Smooth muscle cell (in vitro differentiated cells): Measurements from ENCODE around the gene USP6NL. TPM values are rescaled to one million over a fixed set of nuclear protein-coding genes. Genes with fewer than 3 reads are reported as not detected.

Source experiments
- DNase-seq: peaks from one replicate; lab custom pipeline; 2025; ENCODE audit not compliant: unreplicated experiment; lab: John Stamatoyannopoulos, UW
- H2AFZ ChIP-seq: fragments of 200-600 bp; sonication (generic); 2 replicates; pipeline ENCODE4 v1.6.0; 2016; ENCODE audit warnings: antibody characterized with exemption, low read depth, mild to moderate bottlenecking
- H3F3A ChIP-seq: fragments of 200-600 bp; sonication (generic); 2 replicates; pipeline ENCODE4 v1.6.0; 2017; ENCODE audit warnings: antibody characterized with exemption, low read depth
- H3K27ac ChIP-seq: fragments of 200-600 bp; sonication (generic); 2 replicates; pipeline ENCODE4 v1.5.1; 2016; ENCODE audit warnings: low read depth, mild to moderate bottlenecking
- H3K27me3 ChIP-seq: fragments of 200-600 bp; sonication (generic); 2 replicates; pipeline ENCODE4 v1.6.1; 2016; ENCODE audit warnings: low read depth, mild to moderate bottlenecking
- H3K36me3 ChIP-seq: fragments of 200-600 bp; sonication (generic); 2 replicates; pipeline ENCODE4 v1.5.1; 2016; ENCODE audit warnings: low read depth
- H3K4me1 ChIP-seq: fragments of 200-600 bp; sonication (generic); 2 replicates; pipeline ENCODE4 v1.5.1; 2016; ENCODE audit warnings: low read depth
- H3K4me2 ChIP-seq: fragments of 200-600 bp; sonication (generic); 2 replicates; pipeline ENCODE4 v1.6.0; 2016; ENCODE audit warnings: mild to moderate bottlenecking
- H3K4me3 ChIP-seq: fragments of 200-600 bp; sonication (generic); 2 replicates; pipeline ENCODE4 v1.5.1; 2016; ENCODE audit warnings: mild to moderate bottlenecking
- H3K79me2 ChIP-seq: fragments of 200-600 bp; sonication (generic); 2 replicates; pipeline ENCODE4 v1.6.0; 2016; ENCODE audit warnings: low read depth, mild to moderate bottlenecking
- H3K9ac ChIP-seq: fragments of 200-600 bp; sonication (generic); 2 replicates; pipeline ENCODE4 v1.6.0; 2016; ENCODE audit warnings: low read depth
- H3K9me3 ChIP-seq: fragments of 200-600 bp; sonication (generic); replicated peaks from 2 replicates; pipeline ENCODE4 v1.5.1; 2016; ENCODE audit warnings: low read depth
- H4K20me1 ChIP-seq: fragments of 200-600 bp; sonication (generic); 2 replicates; pipeline ENCODE4 v1.6.0; 2016; ENCODE audit warnings: low read depth
- CTCF ChIP-seq: fragments of 200-600 bp; sonication (generic); IDR thresholded peaks from 2 replicates; pipeline ENCODE4 v1.5.1; 2017; ENCODE audit warnings: borderline replicate concordance, mild to moderate bottlenecking, antibody characterized with exemption; ENCODE audit not compliant: insufficient read depth, poor library complexity, severe bottlenecking
- WGBS: methylation state at CpG from one replicate; pipeline ENCODE4 v1.1.7; 2016; ENCODE audit warnings: low lambda C conversion rate; 5-methylcytosine and 5-hydroxymethylcytosine counted together
- polyA plus RNA-seq: library from polyadenylated mRNA; unstranded; fragments of >200 nt; fragmentation: Nextera tagmentation; extraction: Ambion mirVana; gene quantifications from 2 replicates; pipeline ENCODE4 v1.2.1, GENCODE V29; 2016
- total RNA-seq: library from RNA; depleted of rRNA; stranded (reverse); fragments of >200 nt; gene quantifications from 2 replicates; pipeline ENCODE4 v1.2.3, GENCODE V29; 2014

USP6NL gene
- total and polyA plus RNA-seq, 2 experiments from 2014 or later: 12.0 to 32.8 TPM

- Histone ChIP-seq H3K9ac (no peak overlapping the region), H3K4me1 (peaks cover 31% of the 10 kb centered on the region), H3K27ac (peak overlapping the region; percentile 8), H3K4me2 (peak overlapping the region; percentile 51), H3K79me2 (peaks cover 55% of the 10 kb centered on the region), H3K4me3 (no peak overlapping the region), H4K20me1 (peaks cover 43% of the 10 kb centered on the region), H3K27me3 (no peaks in the 10 kb centered on the region), H3F3A (no peaks in the 10 kb centered on the region), H3K9me3 (no peaks in the 10 kb centered on the region), H3K36me3 (no peaks in the 10 kb centered on the region), H2AFZ (no peak overlapping the region)
- no peak for TF ChIP-seq CTCF
- no peak for DNase-seq
- WGBS: 51% methylated on average over 1 of the region's 1 CpG
Measured at GRCh38 chr10:11529276-11529903, 82.1 kb downstream of the USP6NL start.

GRCh38 chr10:11528286-11528685 is 83.2 kb downstream of the USP6NL start:
- no peak overlapping the region for H3K27ac ChIP-seq
- H4K20me1 ChIP-seq: peaks cover 35% of the 10 kb centered on the region
- WGBS: 73% methylated on average over 3 of the region's 3 CpGs
- H3K36me3 ChIP-seq: no peaks in the 10 kb centered on the region
- H3K4me1 ChIP-seq: peaks cover 26% of the 10 kb centered on the region
- no peaks in the 10 kb centered on the region for H3F3A ChIP-seq
- no peak overlapping the region for H3K4me3 ChIP-seq
- H3K4me2 ChIP-seq: peak overlapping the region; percentile 51
- DNase-seq: no peak
- peaks cover 47% of the 10 kb centered on the region for H3K79me2 ChIP-seq
- TF ChIP-seq CTCF: no peak
- no peak overlapping the region for H3K9ac ChIP-seq
- H2AFZ ChIP-seq: no peak overlapping the region
- no peaks in the 10 kb centered on the region for H3K9me3 ChIP-seq
- no peaks in the 10 kb centered on the region for H3K27me3 ChIP-seq

- peak overlapping the region; percentile 51 for H3K4me2 ChIP-seq
- peaks cover 3% of the 10 kb centered on the region for H3F3A ChIP-seq
- no peaks in the 10 kb centered on the region for H3K36me3 ChIP-seq
- H3K9ac ChIP-seq: no peak overlapping the region
- TF ChIP-seq CTCF: no peak
- no peaks in the 10 kb centered on the region for H3K9me3 ChIP-seq
- H3K27me3 ChIP-seq: no peaks in the 10 kb centered on the region
- peaks cover 21% of the 10 kb centered on the region for H3K4me1 ChIP-seq
- DNase-seq: no peak
- peaks cover 35% of the 10 kb centered on the region for H4K20me1 ChIP-seq
- 94% methylated on average over 4 of the region's 4 CpGs for whole genome bisulfite sequencing
- H3K27ac ChIP-seq: no peak overlapping the region
- H2AFZ ChIP-seq: no peak overlapping the region
- H3K4me3 ChIP-seq: no peak overlapping the region
- peaks cover 47% of the 10 kb centered on the region for H3K79me2 ChIP-seq
Measured at GRCh38 chr10:11527691-11528255, 83.7 kb downstream of the USP6NL start.

- no peak overlapping the region for H3K4me2 ChIP-seq
- no peaks in the 10 kb centered on the region for H3K27me3 ChIP-seq
- H3K79me2 ChIP-seq: peaks cover 46% of the 10 kb centered on the region
- no peak overlapping the region for H2AFZ ChIP-seq
- no peak overlapping the region for H3K4me3 ChIP-seq
- H3K36me3 ChIP-seq: no peaks in the 10 kb centered on the region
- H3K9ac ChIP-seq: no peak overlapping the region
- peaks cover 31% of the 10 kb centered on the region for H4K20me1 ChIP-seq
- DNase-seq: no peak
- no peaks in the 10 kb centered on the region for H3K9me3 ChIP-seq
- peaks cover 3% of the 10 kb centered on the region for H3F3A ChIP-seq
- peaks cover 14% of the 10 kb centered on the region for H3K4me1 ChIP-seq
- no peak overlapping the region for H3K27ac ChIP-seq
- WGBS: 92% methylated on average over 4 of the region's 4 CpGs
- no peak for TF ChIP-seq CTCF
Measured at GRCh38 chr10:11527068-11527467, 84.4 kb downstream of the USP6NL start.
